Lower leg skin (tissue), 4 donors: ENCODE data around the gene KCNJ14. TPM values are rescaled to one million over a fixed set of nuclear protein-coding genes. Genes with fewer than 3 reads are reported as not detected.

Source experiments
- DNase-seq, 2 donors: peaks; one replicate each; pipeline ENCODE4 v3.0.0-alpha.2; 2019; ENCODE audit warnings: low spot score in 2 of 2
- H3K4me3 ChIP-seq: fragments of 200-600 bp; sonication (generic); 2 replicates; pipeline ENCODE4 v1.5.1; 2017; ENCODE audit warnings: mild to moderate bottlenecking, low read depth; ENCODE audit not compliant: poor library complexity, severe bottlenecking
- POLR2A ChIP-seq, 2 donors: fragments of 450-650 bp; IDR thresholded peaks; one replicate each; pipeline ENCODE4 v1.6.1; 2016 to 2017; ENCODE audit warnings: antibody characterized with exemption in 2 of 2, mild to moderate bottlenecking in 1 of 2, moderate library complexity in 1 of 2
- WGBS, 2 donors: methylation state at CpG; one replicate each; pipeline ENCODE4 v1.1.5; 2018; 5-methylcytosine and 5-hydroxymethylcytosine counted together
- intact Hi-C: fragments of 100-400 bp; cut with DNase I; formaldehyde crosslinking; loops from one replicate; pipeline ENCODE4 v1.15.0; 2023; ENCODE audit warnings: low total_unique reads
- total RNA-seq, 4 donors: library from RNA; depleted of rRNA; stranded (reverse); fragments of >200 nt; gene quantifications; one replicate each; pipeline ENCODE4 v1.1.0, GENCODE V29; 2016
- TF ChIP-seq, protein P1 (sequence below), 3 donors: fragments of 450-650 bp; IDR thresholded peaks; one replicate each; pipeline ENCODE4 v1.5.1; 2016; ENCODE audit warnings: antibody characterized with exemption in 3 of 3, mild to moderate bottlenecking in 3 of 3, moderate library complexity in 2 of 3

KCNJ14 gene
- total RNA-seq, 4 donors from 2014 or later, result 0.86 to 4.7 (median 1.4) TPM

DNA sequence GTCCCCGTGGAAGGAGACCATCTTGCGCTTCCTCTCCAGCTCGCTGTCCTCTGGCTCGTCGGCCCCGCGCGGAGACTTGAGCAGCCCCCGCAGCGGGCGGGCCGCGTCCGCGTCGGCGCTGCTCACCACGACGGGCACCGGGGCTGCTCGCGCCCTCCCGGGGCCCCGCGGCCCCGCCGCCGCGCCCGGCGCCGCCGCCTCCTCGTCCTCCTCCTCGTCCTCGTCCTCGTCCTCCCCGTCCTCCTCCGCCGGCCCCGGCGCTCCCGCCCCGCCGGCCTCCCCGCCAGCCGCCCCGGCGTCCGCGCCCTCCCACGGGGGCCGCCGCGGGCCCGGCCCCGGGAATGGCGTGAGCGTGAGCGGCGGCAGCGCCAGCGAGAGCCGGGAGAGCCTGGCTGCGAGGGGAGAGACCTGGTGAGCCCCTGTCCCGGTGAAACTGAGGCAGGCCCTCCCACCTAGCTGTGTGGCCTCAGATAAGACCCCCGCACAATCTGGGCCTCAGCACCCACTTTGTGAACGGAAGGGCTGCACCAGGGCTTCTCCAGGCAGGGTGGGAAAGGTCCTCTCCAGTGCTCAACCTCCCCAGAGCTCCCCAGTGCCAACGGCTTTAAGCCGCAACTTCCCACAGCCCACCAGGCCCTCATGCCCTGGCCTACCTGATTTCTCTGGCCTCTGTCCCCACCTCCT is 38.5 kb downstream of the KCNJ14 start:
- intact Hi-C loops, result no loop called here
- WGBS, 2 donors, result 3 to 46% methylated on average over 3 to 59 of the region's 70 CpGs
- peak overlapping the region; percentile 33 for H3K4me3 ChIP-seq
- no peak for DNase-seq
- TF ChIP-seq, protein P1, sequence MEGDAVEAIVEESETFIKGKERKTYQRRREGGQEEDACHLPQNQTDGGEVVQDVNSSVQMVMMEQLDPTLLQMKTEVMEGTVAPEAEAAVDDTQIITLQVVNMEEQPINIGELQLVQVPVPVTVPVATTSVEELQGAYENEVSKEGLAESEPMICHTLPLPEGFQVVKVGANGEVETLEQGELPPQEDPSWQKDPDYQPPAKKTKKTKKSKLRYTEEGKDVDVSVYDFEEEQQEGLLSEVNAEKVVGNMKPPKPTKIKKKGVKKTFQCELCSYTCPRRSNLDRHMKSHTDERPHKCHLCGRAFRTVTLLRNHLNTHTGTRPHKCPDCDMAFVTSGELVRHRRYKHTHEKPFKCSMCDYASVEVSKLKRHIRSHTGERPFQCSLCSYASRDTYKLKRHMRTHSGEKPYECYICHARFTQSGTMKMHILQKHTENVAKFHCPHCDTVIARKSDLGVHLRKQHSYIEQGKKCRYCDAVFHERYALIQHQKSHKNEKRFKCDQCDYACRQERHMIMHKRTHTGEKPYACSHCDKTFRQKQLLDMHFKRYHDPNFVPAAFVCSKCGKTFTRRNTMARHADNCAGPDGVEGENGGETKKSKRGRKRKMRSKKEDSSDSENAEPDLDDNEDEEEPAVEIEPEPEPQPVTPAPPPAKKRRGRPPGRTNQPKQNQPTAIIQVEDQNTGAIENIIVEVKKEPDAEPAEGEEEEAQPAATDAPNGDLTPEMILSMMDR (IDR thresholded peaks at IDR 0.05), result no peak
- no peak for TF ChIP-seq POLR2A (IDR thresholded peaks at IDR 0.05)

DNA sequence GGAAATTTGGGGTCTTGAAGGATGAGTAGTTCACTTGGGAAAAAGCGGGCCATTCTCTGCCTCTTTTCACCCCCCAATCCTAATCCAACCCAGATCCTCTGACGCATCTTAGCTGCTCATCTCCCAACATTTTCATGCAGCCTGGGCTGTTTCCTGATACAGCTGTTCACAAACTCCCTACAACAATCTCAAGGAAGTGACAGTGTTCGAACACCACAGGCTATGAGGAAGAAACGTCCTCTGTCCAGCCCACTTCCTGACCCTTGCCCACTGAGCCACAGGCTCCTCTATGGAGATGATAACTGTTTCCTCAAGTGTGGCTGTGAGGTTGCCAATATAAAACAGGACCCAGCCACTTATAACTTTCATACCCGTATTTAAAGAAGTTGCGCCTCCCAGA is 40.0 kb downstream of the KCNJ14 start:
- WGBS, 2 donors, result 63 to 72% methylated on average over 6 of the region's 6 CpGs
- no peak for DNase-seq
- intact Hi-C loops, result no loop called here
- TF ChIP-seq, protein P1 (IDR thresholded peaks at IDR 0.05), result no peak
- TF ChIP-seq POLR2A (IDR thresholded peaks at IDR 0.05), result no peak
- no peak overlapping the region for H3K4me3 ChIP-seq

DNA sequence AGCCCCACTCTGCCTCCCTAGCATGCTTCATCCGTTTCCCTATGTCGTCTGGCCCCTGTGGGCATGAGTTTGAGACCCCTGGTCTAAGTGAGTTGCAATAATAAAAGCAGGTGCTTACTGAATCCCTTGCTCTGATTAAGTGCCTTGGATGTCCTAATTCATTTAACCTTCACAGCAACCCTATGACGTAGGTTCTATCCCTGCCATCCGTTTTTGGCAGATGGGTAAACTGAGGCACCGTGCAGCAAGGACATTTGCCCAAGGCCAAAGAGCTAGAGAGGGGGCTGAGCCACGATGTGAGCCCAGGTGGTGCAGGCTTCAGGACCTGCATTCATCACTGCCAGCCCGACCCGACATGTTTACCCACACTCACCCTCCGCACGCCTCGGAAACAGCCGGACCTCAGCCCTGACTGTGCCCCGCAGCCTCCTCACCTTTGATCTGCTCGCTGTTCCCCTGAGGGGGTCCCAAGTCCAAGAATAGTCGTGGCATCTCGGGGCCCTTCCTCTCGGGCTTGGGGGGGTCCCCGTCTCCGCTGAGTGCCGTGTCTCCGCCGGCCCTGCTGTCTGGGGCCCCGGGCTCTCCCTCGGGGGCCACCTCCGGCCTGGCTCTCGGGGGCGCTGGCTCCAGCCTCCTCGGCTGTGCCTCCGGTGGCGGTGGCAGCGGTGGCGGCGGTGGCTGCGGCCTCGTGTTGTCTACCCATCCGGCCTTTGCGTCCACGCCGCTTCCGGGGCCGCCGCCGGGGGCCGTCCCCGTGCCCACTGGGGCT is 41.8 kb downstream of the KCNJ14 start:
- intact Hi-C loops, result no loop called here
- WGBS, 2 donors, result 74 to 82% methylated on average over 45 of the region's 45 CpGs
- no peak overlapping the region for H3K4me3 ChIP-seq
- TF ChIP-seq, protein P1 (IDR thresholded peaks at IDR 0.05), result no peak
- no peak for TF ChIP-seq POLR2A (IDR thresholded peaks at IDR 0.05)
- DNase-seq, result no peak

DNA sequence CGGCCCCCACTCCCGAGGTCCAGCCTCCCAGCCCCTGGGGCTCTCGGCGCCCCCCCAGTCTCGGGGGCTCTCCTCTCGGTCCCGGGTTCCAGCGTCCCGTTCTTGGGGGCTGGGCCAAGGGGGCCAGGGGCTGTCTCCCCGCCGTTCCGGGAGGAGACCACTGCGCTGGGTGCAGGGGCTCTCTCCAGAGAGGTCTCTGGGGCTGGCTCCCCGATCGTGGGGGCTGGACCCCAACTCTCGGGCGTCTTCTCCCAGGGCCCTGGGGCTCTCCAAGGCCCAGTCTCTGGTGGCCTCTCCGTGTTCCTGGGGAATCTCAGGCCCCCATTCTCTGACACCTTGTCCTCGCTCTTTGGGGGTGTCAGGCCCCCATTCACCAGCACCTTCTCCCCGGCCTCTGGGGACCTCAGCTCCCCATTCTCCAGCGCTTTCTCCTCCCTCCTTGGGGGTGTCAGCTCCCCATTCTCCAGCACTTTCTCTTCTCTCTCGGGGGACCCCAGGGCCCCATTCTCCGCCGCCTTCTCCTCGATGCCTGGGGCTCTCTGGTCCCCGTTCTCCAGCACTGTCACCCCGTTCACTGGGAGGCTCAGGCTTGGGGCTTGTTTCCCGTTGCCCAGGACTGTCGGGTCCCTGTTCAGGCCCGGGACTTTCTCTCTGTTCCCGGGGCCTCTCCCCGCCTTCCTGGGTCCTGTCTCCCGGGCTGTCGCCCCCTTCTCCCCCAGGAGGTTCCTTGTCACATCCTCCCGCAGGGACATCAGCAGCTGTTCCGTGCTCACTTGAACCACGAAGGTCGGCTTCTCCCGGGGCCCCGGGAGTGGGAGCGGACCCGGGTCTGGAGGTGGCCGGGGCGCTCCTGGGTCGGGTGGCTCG is 42.6 kb downstream of the KCNJ14 start:
- H3K4me3 ChIP-seq, result no peak overlapping the region
- WGBS, 2 donors, result 65 to 72% methylated on average over 38 to 39 of the region's 46 CpGs
- no peak for DNase-seq
- TF ChIP-seq, protein P1 (IDR thresholded peaks at IDR 0.05), result no peak
- TF ChIP-seq POLR2A (IDR thresholded peaks at IDR 0.05), result no peak
- intact Hi-C loops, result no loop called here

DNA sequence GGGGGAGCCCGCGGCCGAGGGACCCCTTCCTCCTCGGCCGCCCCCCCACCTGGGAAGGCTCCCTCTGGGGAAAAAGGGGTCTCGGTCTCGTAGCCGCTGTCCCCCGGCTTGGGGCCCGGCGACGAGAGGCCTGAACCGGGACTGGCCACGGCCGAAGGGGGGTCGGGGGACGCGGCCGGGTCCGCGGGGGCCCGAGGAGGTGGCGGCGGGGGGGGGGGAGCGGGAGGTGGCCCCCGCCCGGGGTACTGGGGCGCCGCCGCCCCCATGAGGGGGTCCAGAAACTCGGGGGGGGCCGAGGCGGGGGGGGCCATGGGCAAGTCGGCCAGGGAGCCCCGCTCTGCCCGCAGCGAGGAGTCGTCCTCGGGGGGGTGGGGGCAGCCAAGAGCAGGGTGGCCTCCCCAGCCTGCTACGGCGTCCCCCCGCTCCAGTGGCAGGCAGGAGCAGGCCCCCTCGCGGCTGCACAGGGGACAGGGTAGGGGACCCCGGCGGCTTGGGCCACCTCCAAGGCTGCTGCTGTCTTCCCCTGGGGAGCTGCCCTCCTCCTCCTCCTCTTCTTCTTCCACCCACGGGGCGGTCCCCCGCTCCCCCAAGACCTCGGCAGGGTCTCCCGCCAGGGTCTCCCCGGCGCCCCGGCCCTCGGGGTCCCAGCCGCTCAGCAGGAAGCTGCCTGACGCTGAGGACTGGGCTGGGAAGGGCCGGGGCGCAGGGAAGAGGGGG is 43.4 kb downstream of the KCNJ14 start:
- no peak for DNase-seq
- intact Hi-C loops, result no loop called here
- TF ChIP-seq POLR2A (IDR thresholded peaks at IDR 0.05), result no peak
- TF ChIP-seq, protein P1 (IDR thresholded peaks at IDR 0.05), result no peak
- H3K4me3 ChIP-seq, result no peak overlapping the region
- 33 to 45% methylated on average over 7 to 41 of the region's 59 CpGs for WGBS, 2 donors
